Peyer's patch (tissue), 4 donors: ENCODE results near the gene MRPL34. TPM values are rescaled to one million over a fixed set of nuclear protein-coding genes. Genes with fewer than 3 reads are reported as not detected.
A peak's percentile ranks its signal among the peaks of the same experiment; 100 is the strongest.

Source experiments
- DNase-seq, 3 donors: peaks; one replicate each; pipeline ENCODE4 v3.0.0-alpha.2; 2017 to 2019
- H3K27ac ChIP-seq, 4 donors: fragments of 200-600 bp; sonication (generic); one replicate each; pipeline ENCODE4 v1.5.1; 2016 to 2019
- H3K27me3 ChIP-seq, 2 donors: fragments of 200-600 bp; sonication (generic); one replicate each; pipeline ENCODE4 v1.5.1; 2019
- H3K36me3 ChIP-seq, 3 donors: fragments of 200-600 bp; sonication (generic); one replicate each; pipeline ENCODE4 v1.5.1; 2016 to 2019
- H3K4me1 ChIP-seq, 4 donors: fragments of 200-600 bp; sonication (generic); one replicate each; pipeline ENCODE4 v1.5.1; 2016 to 2019
- H3K4me3 ChIP-seq, 4 donors: fragments of 200-600 bp; sonication (generic); 1 replicate in 3 of 4; 2 replicates in 1 of 4; pipeline ENCODE4 v1.5.1; 2016 to 2019; ENCODE audit warnings: mild to moderate bottlenecking in 1 of 4
- H3K9me3 ChIP-seq, 4 donors: fragments of 200-600 bp; sonication (generic); one replicate each; pipeline ENCODE4 v1.5.1; 2016 to 2019; ENCODE audit warnings: mild to moderate bottlenecking in 1 of 4
- POLR2A ChIP-seq, 2 donors: fragments of 450-650 bp; IDR thresholded peaks; one replicate each; pipeline ENCODE4 v1.5.1; 2017; ENCODE audit warnings: antibody characterized with exemption in 2 of 2, mild to moderate bottlenecking in 2 of 2, moderate library complexity in 2 of 2
- total RNA-seq, 4 donors: library from RNA; depleted of rRNA; stranded (reverse); fragments of >200 nt; gene quantifications; one replicate each; pipeline ENCODE4 v1.1.0, GENCODE V29; 2016
- TF ChIP-seq, protein P1 (sequence below), 6 experiments: fragments of 450-650 bp in 4 of 6; fragments of 200-600 bp in 2 of 6; sonication (generic) in 1 of 6; IDR thresholded peaks; one replicate each; pipeline ENCODE4 v1.5.1; 2017 to 2019; ENCODE audit warnings: antibody characterized with exemption in 6 of 6, mild to moderate bottlenecking in 3 of 6, moderate library complexity in 1 of 6

Gene MRPL34
- total RNA-seq, 4 donors from 2014 or later = 76.7 to 202 (median 196) TPM

DNA sequence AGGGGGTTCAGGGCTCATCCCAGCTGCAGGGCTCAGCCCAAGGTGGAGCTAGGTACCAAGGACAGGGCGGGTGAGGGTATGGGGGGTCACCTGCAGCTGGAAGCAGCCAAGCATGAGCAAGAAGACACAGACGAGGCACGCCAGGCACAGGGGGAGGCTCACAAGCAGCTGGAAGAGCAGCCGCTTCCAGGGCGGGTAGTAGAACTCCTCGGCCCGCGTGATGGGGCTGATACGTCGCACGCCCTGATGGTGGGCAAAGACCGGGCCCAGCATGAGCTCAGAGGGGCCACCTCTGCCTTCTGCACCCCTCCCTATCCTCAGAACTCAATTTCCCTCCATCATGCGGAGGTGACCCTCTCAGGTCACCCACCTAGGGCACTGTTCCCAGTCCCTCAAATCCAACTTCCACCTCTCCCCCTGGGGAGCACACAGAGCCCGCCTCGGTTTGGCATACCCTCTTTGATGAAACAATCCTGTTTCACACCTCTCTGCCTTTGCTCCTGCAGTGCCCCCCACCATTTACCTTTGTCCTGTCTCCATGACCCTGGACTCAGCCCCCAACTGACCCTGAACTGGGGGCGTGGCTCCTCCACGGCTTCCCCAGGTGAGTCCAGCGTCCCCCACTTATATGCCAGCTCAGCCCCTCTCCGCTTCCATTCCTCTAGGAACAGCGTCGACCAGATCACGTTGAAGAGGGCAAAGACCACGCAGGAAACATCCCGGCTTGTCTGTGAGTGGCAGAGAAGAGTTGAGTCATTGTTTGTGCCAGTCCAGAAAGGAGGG is 24.8 kb downstream of the MRPL34 start:
- no peaks in the 10 kb centered on the region for H3K9me3 ChIP-seq
- peaks cover 0 to 8% of the 10 kb centered on the region in 2 donors for H3K27me3 ChIP-seq
- peaks cover 8 to 43% (median 22%) of the 10 kb centered on the region in 4 donors for H3K4me1 ChIP-seq
- DNase-seq = no peak
- TF ChIP-seq, protein P1, sequence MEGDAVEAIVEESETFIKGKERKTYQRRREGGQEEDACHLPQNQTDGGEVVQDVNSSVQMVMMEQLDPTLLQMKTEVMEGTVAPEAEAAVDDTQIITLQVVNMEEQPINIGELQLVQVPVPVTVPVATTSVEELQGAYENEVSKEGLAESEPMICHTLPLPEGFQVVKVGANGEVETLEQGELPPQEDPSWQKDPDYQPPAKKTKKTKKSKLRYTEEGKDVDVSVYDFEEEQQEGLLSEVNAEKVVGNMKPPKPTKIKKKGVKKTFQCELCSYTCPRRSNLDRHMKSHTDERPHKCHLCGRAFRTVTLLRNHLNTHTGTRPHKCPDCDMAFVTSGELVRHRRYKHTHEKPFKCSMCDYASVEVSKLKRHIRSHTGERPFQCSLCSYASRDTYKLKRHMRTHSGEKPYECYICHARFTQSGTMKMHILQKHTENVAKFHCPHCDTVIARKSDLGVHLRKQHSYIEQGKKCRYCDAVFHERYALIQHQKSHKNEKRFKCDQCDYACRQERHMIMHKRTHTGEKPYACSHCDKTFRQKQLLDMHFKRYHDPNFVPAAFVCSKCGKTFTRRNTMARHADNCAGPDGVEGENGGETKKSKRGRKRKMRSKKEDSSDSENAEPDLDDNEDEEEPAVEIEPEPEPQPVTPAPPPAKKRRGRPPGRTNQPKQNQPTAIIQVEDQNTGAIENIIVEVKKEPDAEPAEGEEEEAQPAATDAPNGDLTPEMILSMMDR (IDR thresholded peaks at IDR 0.05) = no peak
- no peak for TF ChIP-seq POLR2A (IDR thresholded peaks at IDR 0.05)
- no peaks in the 10 kb centered on the region for H3K36me3 ChIP-seq
- H3K4me3 ChIP-seq = no peak overlapping the region
- H3K27ac ChIP-seq = no peak overlapping the region

DNA sequence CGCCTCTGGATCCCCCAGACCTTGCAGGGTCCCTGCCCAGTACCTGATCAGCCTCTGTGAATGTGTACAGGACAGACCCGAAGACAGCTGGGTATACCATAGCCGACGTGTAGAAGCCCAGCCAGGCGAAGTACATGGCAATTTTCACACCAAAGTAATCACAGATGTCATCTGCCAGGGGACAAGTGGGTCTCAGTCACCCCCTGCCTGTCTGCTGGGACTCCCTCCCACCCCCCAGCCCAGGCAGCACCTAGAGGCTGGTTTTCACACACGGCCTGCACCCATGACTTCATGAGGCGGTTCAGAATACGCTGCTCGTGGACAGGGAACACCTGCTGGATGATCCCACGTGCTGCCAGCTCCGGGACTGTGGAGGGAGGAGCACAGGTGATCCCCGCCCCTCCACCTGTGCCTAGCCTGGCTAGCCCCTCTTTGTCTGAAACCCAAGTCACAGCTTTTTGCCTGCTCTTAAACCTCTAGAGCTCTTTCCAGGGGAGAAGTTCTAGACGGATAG is 25.4 kb downstream of the MRPL34 start:
- Histone ChIP-seq H3K27me3 (peaks cover 0 to 8% of the 10 kb centered on the region in 2 donors), H3K36me3 (no peaks in the 10 kb centered on the region), H3K4me1 (peaks cover 8 to 48% (median 22%) of the 10 kb centered on the region in 4 donors), H3K9me3 (no peaks in the 10 kb centered on the region), H3K4me3 (no peak overlapping the region), H3K27ac (no peak overlapping the region)
- no peak for TF ChIP-seq POLR2A (IDR thresholded peaks at IDR 0.05)
- TF ChIP-seq, protein P1 (IDR thresholded peaks at IDR 0.05) = no peak
- DNase-seq = no peak

DNA sequence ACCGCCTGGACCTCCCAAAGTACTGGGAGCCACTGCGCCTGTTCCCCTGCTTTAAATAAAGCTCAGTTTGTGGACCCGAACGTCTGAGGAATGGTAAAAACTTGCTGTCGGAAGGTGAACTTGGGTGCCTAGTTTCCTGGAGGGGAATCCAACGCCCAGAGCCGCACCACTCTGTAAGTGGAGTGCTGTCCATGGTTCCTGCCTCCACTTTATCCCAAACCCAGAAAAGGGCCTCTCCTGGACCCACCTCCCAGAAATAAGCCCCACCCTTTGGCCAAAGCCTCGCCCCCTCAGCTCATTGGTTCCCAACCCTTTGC is 26.6 kb downstream of the MRPL34 start:
- Histone ChIP-seq H3K36me3 (no peaks in the 10 kb centered on the region), H3K27me3 (peaks cover 0 to 8% of the 10 kb centered on the region in 2 donors), H3K4me3 (no peak overlapping the region), H3K27ac (no peak overlapping the region), H3K4me1 (peaks cover 8 to 47% (median 22%) of the 10 kb centered on the region in 4 donors), H3K9me3 (no peaks in the 10 kb centered on the region)
- TF ChIP-seq POLR2A (IDR thresholded peaks at IDR 0.05) = no peak
- TF ChIP-seq, protein P1 (IDR thresholded peaks at IDR 0.05) = no peak
- no peak for DNase-seq

DNA sequence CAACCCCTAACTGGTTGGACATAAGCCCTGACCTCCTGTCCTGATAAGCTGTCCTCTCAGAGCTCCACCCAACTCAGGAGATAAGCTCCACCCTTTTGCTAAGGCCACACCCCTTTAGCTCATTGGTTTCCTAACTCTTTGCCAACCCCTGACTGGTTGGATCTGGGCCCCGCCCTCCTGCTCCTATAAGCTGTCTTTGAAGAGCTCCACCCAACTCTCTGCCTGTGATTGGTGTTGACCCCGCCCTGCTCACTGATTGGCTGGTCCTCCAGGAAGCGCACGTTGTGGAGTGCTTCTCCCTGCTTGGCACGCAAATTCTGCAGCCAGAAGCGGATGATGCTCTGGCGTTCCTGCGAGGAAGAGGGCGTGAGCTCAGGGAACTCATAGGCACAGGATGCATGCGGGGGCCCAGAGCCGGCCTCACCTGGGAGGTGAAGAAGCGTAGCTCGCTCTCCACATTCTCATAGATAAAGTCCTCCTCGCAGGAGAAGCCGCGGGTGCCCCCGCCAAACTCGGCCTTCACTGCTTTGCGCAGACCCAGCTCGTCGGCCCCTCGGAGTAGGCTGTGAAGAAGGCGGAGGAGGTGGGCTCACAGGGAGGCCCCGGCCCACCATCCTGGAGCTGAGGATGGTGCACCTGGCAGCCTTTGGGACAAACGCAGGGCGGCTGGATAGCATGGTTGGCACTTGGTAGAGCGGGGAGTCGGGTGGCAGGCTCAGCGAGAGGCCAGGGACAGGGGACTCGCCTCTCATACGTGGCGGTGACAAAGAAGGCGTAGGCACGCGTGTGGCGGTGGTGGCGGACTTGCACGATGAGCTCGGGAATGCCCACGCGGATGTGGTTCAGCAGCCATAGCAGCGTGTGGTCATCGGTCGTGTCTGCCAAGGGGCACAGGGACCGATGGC is 27.3 kb downstream of the MRPL34 start:
- H3K27me3 ChIP-seq = peaks cover 0 to 8% of the 10 kb centered on the region in 2 donors
- H3K4me1 ChIP-seq = peaks cover 8 to 48% (median 23%) of the 10 kb centered on the region in 4 donors
- DNase-seq = no peak
- no peak overlapping the region for H3K4me3 ChIP-seq
- no peaks in the 10 kb centered on the region for H3K36me3 ChIP-seq
- no peaks in the 10 kb centered on the region for H3K9me3 ChIP-seq
- no peak for TF ChIP-seq POLR2A (IDR thresholded peaks at IDR 0.05)
- TF ChIP-seq, protein P1 (IDR thresholded peaks at IDR 0.05) = no peak
- no peak overlapping the region for H3K27ac ChIP-seq

DNA sequence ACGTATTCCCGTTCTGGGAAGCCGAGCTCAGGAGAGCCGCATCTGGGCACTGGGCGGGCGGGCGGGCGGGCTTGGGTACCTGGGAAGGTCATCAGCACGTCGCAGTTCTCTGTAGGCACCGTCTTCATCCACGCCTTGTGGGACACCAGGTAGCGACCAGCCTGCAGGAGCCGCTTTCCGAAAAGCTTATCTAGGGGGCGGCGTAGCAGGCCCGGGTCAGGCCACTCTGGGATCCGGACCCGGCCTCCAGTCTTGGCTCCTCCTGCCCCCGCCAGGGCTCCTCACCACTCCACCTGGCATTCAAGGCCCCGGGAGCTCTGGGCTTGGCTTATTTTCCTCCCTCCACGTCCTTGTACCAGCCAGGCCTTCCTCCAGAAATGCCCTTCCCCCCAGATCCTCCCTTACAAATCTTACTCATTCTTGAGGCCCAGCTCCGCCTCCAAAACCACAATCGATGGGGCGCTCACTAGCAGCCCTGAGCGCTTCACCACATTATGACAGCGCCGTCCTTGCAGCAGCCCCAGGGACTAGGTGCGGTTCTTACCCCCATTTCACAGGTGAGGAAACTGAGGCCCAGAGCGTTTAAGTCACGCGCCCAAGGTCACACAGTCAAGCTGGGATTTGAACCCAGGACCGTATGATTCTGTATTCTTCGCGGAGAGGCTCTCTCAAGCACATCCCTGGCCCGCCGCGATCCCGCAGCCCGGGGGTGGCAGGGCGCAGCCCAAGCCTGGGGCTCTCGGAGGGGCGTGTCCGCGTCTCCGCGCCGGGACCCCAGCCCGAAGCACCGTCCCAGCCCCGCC is 28.1 kb downstream of the MRPL34 start:
- peak overlapping the region; percentile 38 to 82 (median 66) for H3K27ac ChIP-seq

More for the DNA sequence above, 28.1 kb downstream of the MRPL34 start:
- H3K36me3 ChIP-seq = no peaks in the 10 kb centered on the region
- peak in 2 of 3 donors; percentile 67 to 79 for DNase-seq
- peak overlapping the region; percentile 57 to 90 (median 66) for H3K4me3 ChIP-seq
- H3K9me3 ChIP-seq = no peaks in the 10 kb centered on the region
- TF ChIP-seq, protein P1 (IDR thresholded peaks at IDR 0.05) = no peak
- TF ChIP-seq POLR2A (IDR thresholded peaks at IDR 0.05) = no peak
- peaks cover 8 to 46% (median 23%) of the 10 kb centered on the region in 4 donors for H3K4me1 ChIP-seq
- peaks cover 0 to 8% of the 10 kb centered on the region in 2 donors for H3K27me3 ChIP-seq
